Prostate gland (tissue), 2 donors: ENCODE results near the gene TGFBR3.

Source experiments
- CTCF ChIP-seq, 4 experiments: fragments of 200-600 bp in 2 of 4; fragments of 450-650 bp in 2 of 4; sonication (generic) in 2 of 4; IDR thresholded peaks; 1 replicate in 3 of 4; 2 replicates in 1 of 4; pipeline ENCODE4 v1.5.1; 2016 to 2019; ENCODE audit warnings: antibody characterized with exemption in 4 of 4, mild to moderate bottlenecking in 2 of 4, moderate library complexity in 2 of 4
- POLR2A ChIP-seq: fragments of 450-650 bp; IDR thresholded peaks from one replicate; pipeline ENCODE4 v1.6.1; 2016; ENCODE audit warnings: antibody characterized with exemption, mild to moderate bottlenecking
- POLR2AphosphoS5 ChIP-seq: sonication (generic); formaldehyde crosslinking; IDR thresholded peaks from one replicate; pipeline ENCODE4 v1.6.1; 2017; ENCODE audit warnings: antibody characterized with exemption

GRCh38 chr1:91884459-91885212 is 1.3 kb downstream of the TGFBR3 start:
- TF ChIP-seq CTCF (IDR thresholded peaks at IDR 0.05) (no peak), POLR2A (no peak), POLR2AphosphoS5 (peak; percentile 12)
